Endothelial cell of umbilical vein (primary cell): ENCODE results near the gene NPFFR1. TPM values are rescaled to one million over a fixed set of nuclear protein-coding genes. Genes with fewer than 3 reads are reported as not detected.

ENCODE experiments used
- BruUV-seq: library from RNA; stranded (reverse); fragments of 400-500 nt; replicated peaks from 2 replicates; lab custom pipeline; 2021; lab: Mats Ljungman, UMichigan
- CTCF ChIA-PET: fragments of 300-600, 350-600 bp; sonication (Branson Sonifier 250); formaldehyde crosslinking; loops from one replicate; lab custom pipeline; 2021; ENCODE audit warnings: antibody characterized with exemption, inconsistent platforms; lab: Charles Lee
- POLR2A ChIA-PET: fragments of 300-600, 350-600 bp; sonication (Branson Sonifier 250); formaldehyde crosslinking; loops from one replicate; lab custom pipeline; 2021; ENCODE audit warnings: antibody characterized with exemption, inconsistent platforms; lab: Charles Lee
- DNase-seq: peaks from one replicate; pipeline ENCODE4 v3.0.0-alpha.2; 2011; ENCODE audit warnings: low read depth, low spot score
- FAIRE-seq: peaks from 2 replicates; lab custom pipeline; 2011; peaks lifted over from hg19 to GRCh38; lab: Jason Lieb, UNC
- H2AFZ ChIP-seq: 2 replicates; pipeline ENCODE4 v1.6.0; 2012; ENCODE audit warnings: low read depth, low read length, control low read depth, inconsistent platforms
- H3K27ac ChIP-seq: 2 replicates; pipeline ENCODE4 v1.5.1; 2011; ENCODE audit warnings: low read depth, mild to moderate bottlenecking, control low read depth, low read length, moderate library complexity; ENCODE audit not compliant: insufficient read depth
- H3K27me3 ChIP-seq, 2 experiments: 2 replicates each; pipeline versions ENCODE4 v1.6.0 to v1.6.1; 2011; ENCODE audit warnings: low read length in 2 of 2, mixed read lengths in 1 of 2; ENCODE audit not compliant: control insufficient read depth in 2 of 2, insufficient read depth in 2 of 2
- H3K36me3 ChIP-seq, 2 experiments: 2 replicates in 1 of 2; 3 replicates in 1 of 2; pipeline ENCODE4 v1.5.1; 2011; ENCODE audit warnings: low read length in 2 of 2, mild to moderate bottlenecking in 1 of 2, moderate library complexity in 1 of 2; ENCODE audit not compliant: control insufficient read depth in 2 of 2, insufficient read depth in 2 of 2; ENCODE audit errors: extremely low read depth in 1 of 2
- H3K4me1 ChIP-seq: 3 replicates; pipeline ENCODE4 v1.5.1; 2011; ENCODE audit warnings: mild to moderate bottlenecking, low read length; ENCODE audit not compliant: control insufficient read depth, insufficient read depth; ENCODE audit errors: extremely low read depth
- H3K4me2 ChIP-seq: 2 replicates; pipeline ENCODE4 v1.6.1; 2011; ENCODE audit warnings: low read length, control low read depth, mixed read lengths; ENCODE audit not compliant: insufficient read depth
- H3K4me3 ChIP-seq, 3 experiments: fragments of 200-600 bp in 1 of 3; sonication (generic), shearing (Covaris generic) in 1 of 3; replicated peaks in 1 of 3; 2 replicates each; pipeline ENCODE4 v1.5.1; 2011 to 2016; ENCODE audit warnings: control low read depth in 3 of 3, low read length in 3 of 3, mild to moderate bottlenecking in 2 of 3, inconsistent platforms in 1 of 3, low read depth in 1 of 3, moderate library complexity in 1 of 3; ENCODE audit not compliant: insufficient read depth in 1 of 3
- H3K79me2 ChIP-seq: 2 replicates; pipeline ENCODE4 v1.6.0; 2012; ENCODE audit warnings: low read length, inconsistent platforms; ENCODE audit not compliant: control insufficient read depth, insufficient read depth
- H3K9ac ChIP-seq: replicated peaks from 2 replicates; pipeline ENCODE3; 2011; ENCODE audit warnings: low read length, control low read depth; ENCODE audit not compliant: insufficient read depth; ENCODE audit errors: extremely low read depth
- H3K9me1 ChIP-seq: replicated peaks from 3 replicates; pipeline ENCODE4 v1.6.0; 2011; ENCODE audit warnings: mild to moderate bottlenecking, low read length; ENCODE audit not compliant: control insufficient read depth, insufficient read depth; ENCODE audit errors: extremely low read depth
- H3K9me3 ChIP-seq: replicated peaks from 2 replicates; pipeline ENCODE4 v1.5.1; 2012; ENCODE audit warnings: low read length, inconsistent platforms; ENCODE audit not compliant: control insufficient read depth, insufficient read depth
- H4K20me1 ChIP-seq: replicated peaks from 2 replicates; pipeline ENCODE3; 2011; ENCODE audit warnings: mild to moderate bottlenecking, low read length; ENCODE audit not compliant: control insufficient read depth, insufficient read depth; ENCODE audit errors: extremely low read depth
- EZH2 ChIP-seq: IDR thresholded peaks from 2 replicates; pipeline ENCODE4 v1.6.1; 2012; ENCODE audit warnings: borderline replicate concordance, low read depth, mild to moderate bottlenecking, moderate library complexity, low read length, inconsistent platforms; ENCODE audit not compliant: severe bottlenecking
- FOS ChIP-seq: IDR thresholded peaks from 2 replicates; pipeline ENCODE4 v1.6.1; 2011; ENCODE audit warnings: mild to moderate bottlenecking, low read length, moderate library complexity, borderline replicate concordance; ENCODE audit not compliant: insufficient read depth
- GATA2 ChIP-seq: IDR thresholded peaks from 2 replicates; pipeline ENCODE4 v1.7.0; 2011; ENCODE audit warnings: low read depth, mild to moderate bottlenecking, moderate library complexity, mixed read lengths, low read length; ENCODE audit not compliant: insufficient read length, insufficient read depth
- JUN ChIP-seq: IDR thresholded peaks from 2 replicates; pipeline ENCODE4 v1.6.1; 2011; ENCODE audit warnings: borderline replicate concordance, low read depth; ENCODE audit not compliant: insufficient read length, insufficient read depth
- POLR2A ChIP-seq: IDR thresholded peaks from 2 replicates; pipeline ENCODE4 v1.6.1; 2012; ENCODE audit warnings: low read depth, mild to moderate bottlenecking, control low read depth, low read length
- POLR2AphosphoS5 ChIP-seq: IDR thresholded peaks from 2 replicates; pipeline ENCODE4 v1.6.1; 2012; ENCODE audit warnings: low read depth, mild to moderate bottlenecking, control low read depth, low read length, moderate library complexity; ENCODE audit not compliant: insufficient read depth
- dilution Hi-C: fragments of 300-500 bp; cut with MboI; formaldehyde crosslinking; loops from one replicate; pipeline ENCODE4 v1.15.0; 2019; ENCODE audit warnings: low sequenced_read_pairs; ENCODE audit not compliant: extremely low pct_ligation_motif_present
- intact Hi-C: fragments of 100-400 bp; cut with micrococcal nuclease; formaldehyde crosslinking; loops from one replicate; pipeline ENCODE4 v1.10.0; 2022
- polyA plus RNA-seq, 4 experiments: library from polyadenylated mRNA; depleted of rRNA in 3 of 4; stranded (reverse) in 3 of 4; unstranded in 1 of 4; fragments of >200 nt; gene quantifications; 2 replicates each; pipeline versions ENCODE4 v1.2.1 to v1.2.3, GENCODE V29; 2011 to 2012; ENCODE audit warnings: missing spikeins in 1 of 4
- total RNA-seq: library from RNA; stranded (reverse); gene quantifications from 2 replicates; pipeline ENCODE4 v1.2.3, GENCODE V29; 2021
- TF ChIP-seq, protein P1 (sequence below), 2 donors: IDR thresholded peaks; 1 replicate in 1 of 2; 2 replicates in 1 of 2; pipeline ENCODE4 v1.5.1; 2011; ENCODE audit warnings: low read length in 2 of 2, mild to moderate bottlenecking in 2 of 2, moderate library complexity in 2 of 2, control low read depth in 1 of 2, inconsistent platforms in 1 of 2, low read depth in 1 of 2; ENCODE audit not compliant: insufficient read depth in 1 of 2; ENCODE audit errors: extremely low read depth in 1 of 2
- TF ChIP-seq, protein P2 (sequence below): IDR thresholded peaks from 2 replicates; pipeline ENCODE4 v1.6.1; 2011; ENCODE audit not compliant: insufficient read depth, insufficient read length

The NPFFR1 gene
- total and polyA plus RNA-seq, 2 donors (not counting 3 experiments of a cell fraction or from before 2014, with no cell fraction given), result not detected

DNA sequence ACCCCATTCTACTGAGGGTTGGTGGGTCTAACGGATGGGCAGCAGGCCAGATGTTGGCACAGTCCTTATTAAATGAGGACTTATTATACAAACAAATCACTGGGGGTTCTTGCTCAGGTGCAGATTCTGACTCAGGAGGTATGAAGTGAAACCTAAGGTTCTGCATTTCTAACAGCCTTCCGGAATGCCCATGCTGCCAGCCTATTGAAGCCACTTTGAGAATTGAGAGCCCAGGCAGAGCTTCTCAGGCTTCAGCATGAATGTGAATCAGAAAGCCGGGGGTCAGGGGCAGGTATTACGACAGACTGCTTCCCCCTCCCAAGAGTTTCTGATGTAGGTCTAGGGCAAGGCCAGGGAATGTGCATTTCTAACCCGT lies 34.1 kb upstream of the NPFFR1 start:
- DNase-seq, result no peak
- Histone ChIP-seq H3K9ac (no peak overlapping the region), H3K79me2 (no peaks in the 10 kb centered on the region), H3K4me1 (no peaks in the 10 kb centered on the region), H3K9me1 (no peaks in the 10 kb centered on the region), H3K9me3 (no peaks in the 10 kb centered on the region), H3K36me3 (no peaks in the 10 kb centered on the region), H3K4me3 (no peak overlapping the region), H4K20me1 (no peaks in the 10 kb centered on the region), H3K4me2 (no peak overlapping the region), H2AFZ (no peak overlapping the region), H3K27ac (no peak overlapping the region), H3K27me3 (no peaks in the 10 kb centered on the region)
- FAIRE-seq, result no peak
- ChIA-PET CTCF (interaction anchor here (1.2 kb wide), 1 partner anchor 96 kb away, joined by 3 read pairs; no protein-coding TSS in a partner anchor), POLR2A (no interaction called here)
- intact Hi-C loops, result no loop called here
- no TSS peak for BruUV-seq
- TF ChIP-seq POLR2AphosphoS5, result no peak
- TF ChIP-seq, protein P1, sequence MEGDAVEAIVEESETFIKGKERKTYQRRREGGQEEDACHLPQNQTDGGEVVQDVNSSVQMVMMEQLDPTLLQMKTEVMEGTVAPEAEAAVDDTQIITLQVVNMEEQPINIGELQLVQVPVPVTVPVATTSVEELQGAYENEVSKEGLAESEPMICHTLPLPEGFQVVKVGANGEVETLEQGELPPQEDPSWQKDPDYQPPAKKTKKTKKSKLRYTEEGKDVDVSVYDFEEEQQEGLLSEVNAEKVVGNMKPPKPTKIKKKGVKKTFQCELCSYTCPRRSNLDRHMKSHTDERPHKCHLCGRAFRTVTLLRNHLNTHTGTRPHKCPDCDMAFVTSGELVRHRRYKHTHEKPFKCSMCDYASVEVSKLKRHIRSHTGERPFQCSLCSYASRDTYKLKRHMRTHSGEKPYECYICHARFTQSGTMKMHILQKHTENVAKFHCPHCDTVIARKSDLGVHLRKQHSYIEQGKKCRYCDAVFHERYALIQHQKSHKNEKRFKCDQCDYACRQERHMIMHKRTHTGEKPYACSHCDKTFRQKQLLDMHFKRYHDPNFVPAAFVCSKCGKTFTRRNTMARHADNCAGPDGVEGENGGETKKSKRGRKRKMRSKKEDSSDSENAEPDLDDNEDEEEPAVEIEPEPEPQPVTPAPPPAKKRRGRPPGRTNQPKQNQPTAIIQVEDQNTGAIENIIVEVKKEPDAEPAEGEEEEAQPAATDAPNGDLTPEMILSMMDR (IDR thresholded peaks at IDR 0.05; ENCODE audit: extremely low read depth in 1 of 2, insufficient read depth in 1 of 2, low read depth in 1 of 2, low read length in 2 of 2), result no peak
- TF ChIP-seq EZH2, result no peak
- no peak for TF ChIP-seq POLR2A
- TF ChIP-seq, protein P2, sequence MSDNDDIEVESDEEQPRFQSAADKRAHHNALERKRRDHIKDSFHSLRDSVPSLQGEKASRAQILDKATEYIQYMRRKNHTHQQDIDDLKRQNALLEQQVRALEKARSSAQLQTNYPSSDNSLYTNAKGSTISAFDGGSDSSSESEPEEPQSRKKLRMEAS, result no peak
- TF ChIP-seq FOS, result no peak
- no peak for TF ChIP-seq JUN
- no peak for TF ChIP-seq GATA2
- dilution Hi-C loops, result no loop called here
